Common myeloid progenitor, CD34-positive (primary cell): ENCODE results near the gene APBA1.

Experiments used
- CTCF ChIA-PET: fragments of 350-600 bp; sonication (Branson Sonifier 250); formaldehyde crosslinking; loops from one replicate; lab custom pipeline; 2021; ENCODE audit warnings: antibody characterized with exemption; lab: Charles Lee
- POLR2A ChIA-PET: fragments of 350-600 bp; sonication (Branson Sonifier 250); formaldehyde crosslinking; loops from one replicate; lab custom pipeline; 2021; ENCODE audit warnings: antibody characterized with exemption; lab: Charles Lee
- DNase-seq, 3 donors: peaks; one replicate each; pipeline versions ENCODE4 v3.0.0 to v3.0.0-alpha.2; 2013
- H3K27ac ChIP-seq, 2 experiments: 1 replicate in 1 of 2; 2 replicates in 1 of 2; pipeline ENCODE4 v1.7.0; 2013; ENCODE audit warnings: inconsistent platforms in 2 of 2, low read length in 2 of 2, mild to moderate bottlenecking in 2 of 2, low read depth in 1 of 2, moderate library complexity in 1 of 2; ENCODE audit not compliant: severe bottlenecking in 2 of 2, insufficient read depth in 1 of 2, poor library complexity in 1 of 2
- H3K27me3 ChIP-seq, 5 experiments: replicated peaks in 2 of 5; 1 replicate in 3 of 5; 2 replicates in 2 of 5; pipeline versions ENCODE4 v1.6.1 to v1.7.0; 2013; ENCODE audit warnings: low read length in 4 of 5, mild to moderate bottlenecking in 2 of 5, moderate library complexity in 2 of 5, inconsistent platforms in 1 of 5; ENCODE audit not compliant: insufficient read depth in 5 of 5, control insufficient read depth in 4 of 5
- H3K36me3 ChIP-seq, 4 experiments: 1 replicate in 2 of 4; 2 replicates in 2 of 4; pipeline versions ENCODE4 v1.6.1 to v1.7.0; 2013; ENCODE audit warnings: low read length in 3 of 4, control low read depth in 1 of 4, mild to moderate bottlenecking in 1 of 4; ENCODE audit not compliant: control insufficient read depth in 4 of 4, insufficient read depth in 4 of 4
- H3K4me1 ChIP-seq, 4 experiments: 1 replicate in 3 of 4; 2 replicates in 1 of 4; pipeline versions ENCODE4 v1.6.1 to v1.7.1; 2013; ENCODE audit warnings: low read length in 3 of 4, mild to moderate bottlenecking in 3 of 4, control low read depth in 1 of 4, inconsistent platforms in 1 of 4, moderate library complexity in 1 of 4; ENCODE audit not compliant: control insufficient read depth in 4 of 4, insufficient read depth in 4 of 4; ENCODE audit errors: control extremely low read depth in 1 of 4
- H3K4me3 ChIP-seq, 7 experiments: 1 replicate in 4 of 7; 2 replicates in 3 of 7; pipeline versions ENCODE4 v1.5.1 to v1.7.0; 2013; ENCODE audit warnings: mild to moderate bottlenecking in 7 of 7, low read length in 6 of 7, moderate library complexity in 6 of 7, inconsistent platforms in 2 of 7, low read depth in 2 of 7, control low read depth in 1 of 7; ENCODE audit not compliant: insufficient read depth in 4 of 7, control insufficient read depth in 1 of 7; ENCODE audit errors: extremely low read depth in 1 of 7
- H3K9me3 ChIP-seq, 5 experiments: 1 replicate in 4 of 5; 2 replicates in 1 of 5; pipeline versions ENCODE4 v1.6.1 to v1.7.1; 2013; ENCODE audit warnings: low read length in 4 of 5, mild to moderate bottlenecking in 2 of 5, inconsistent platforms in 1 of 5, low read depth in 1 of 5, moderate library complexity in 1 of 5; ENCODE audit not compliant: control insufficient read depth in 4 of 5, insufficient read depth in 2 of 5; ENCODE audit errors: control extremely low read depth in 1 of 5
- WGBS: methylation state at CpG from one replicate; pipeline ENCODE4 v1.1.5; 2013; ENCODE audit not compliant: insufficient coverage; 5-methylcytosine and 5-hydroxymethylcytosine counted together

APBA1 gene

GRCh38 chr9:69646810-69647209 lies 25.4 kb downstream of the APBA1 start:
- no peaks in the 10 kb centered on the region for H3K9me3 ChIP-seq
- ChIA-PET POLR2A (no interaction called here), CTCF (no interaction called here)
- no peaks in the 10 kb centered on the region for H3K36me3 ChIP-seq
- H3K4me1 ChIP-seq = no peaks in the 10 kb centered on the region
- no peaks in the 10 kb centered on the region for H3K27me3 ChIP-seq
- no peak overlapping the region for H3K4me3 ChIP-seq
- no peak for DNase-seq
- no peak overlapping the region for H3K27ac ChIP-seq
- WGBS = 95% methylated on average over 2 of the region's 3 CpGs

- no peak for DNase-seq
- CTCF ChIA-PET = interaction anchor here (0.6 kb wide), 1 partner anchor 288 kb away, joined by 5 read pairs; no protein-coding TSS in a partner anchor
- 88% methylated on average over 7 of the region's 10 CpGs for WGBS
- no peaks in the 10 kb centered on the region for H3K27me3 ChIP-seq
- POLR2A ChIA-PET = no interaction called here
- no peaks in the 10 kb centered on the region for H3K36me3 ChIP-seq
- no peak overlapping the region for H3K27ac ChIP-seq
- H3K4me3 ChIP-seq = no peak overlapping the region
- H3K9me3 ChIP-seq = no peaks in the 10 kb centered on the region
- no peaks in the 10 kb centered on the region for H3K4me1 ChIP-seq
Observed at GRCh38 chr9:69645488-69645887, 26.7 kb downstream of the APBA1 start.

- Histone ChIP-seq H3K27ac (no peak overlapping the region), H3K9me3 (no peaks in the 10 kb centered on the region), H3K4me3 (no peak overlapping the region), H3K27me3 (no peaks in the 10 kb centered on the region), H3K4me1 (no peaks in the 10 kb centered on the region), H3K36me3 (no peaks in the 10 kb centered on the region)
- CTCF ChIA-PET = interaction anchor here (1.5 kb wide), 1 partner anchor 18 kb away, joined by 3 read pairs; no protein-coding TSS in a partner anchor
- WGBS = 100% methylated on average over 1 of the region's 1 CpG
- DNase-seq = no peak
- POLR2A ChIA-PET = no interaction called here
Observed at GRCh38 chr9:69643098-69643497, 29.1 kb downstream of the APBA1 start.

GRCh38 chr9:69637817-69638200 lies 34.4 kb downstream of the APBA1 start:
- ChIA-PET CTCF (no interaction called here), POLR2A (no interaction called here)
- Histone ChIP-seq H3K4me1 (no peaks in the 10 kb centered on the region), H3K27ac (no peak overlapping the region), H3K4me3 (no peak overlapping the region), H3K9me3 (no peaks in the 10 kb centered on the region), H3K36me3 (no peaks in the 10 kb centered on the region), H3K27me3 (no peaks in the 10 kb centered on the region)
- DNase-seq = no peak

GRCh38 chr9:69637193-69637816 lies 34.9 kb downstream of the APBA1 start:
- Histone ChIP-seq H3K4me3 (no peak overlapping the region), H3K27me3 (no peaks in the 10 kb centered on the region), H3K27ac (no peak overlapping the region), H3K4me1 (no peaks in the 10 kb centered on the region), H3K36me3 (no peaks in the 10 kb centered on the region), H3K9me3 (no peaks in the 10 kb centered on the region)
- WGBS = no CpG with 5 or more reads among the region's 2 CpGs
- ChIA-PET CTCF (no interaction called here), POLR2A (no interaction called here)
- no peak for DNase-seq

- no peaks in the 10 kb centered on the region for H3K9me3 ChIP-seq
- ChIA-PET CTCF (no interaction called here), POLR2A (no interaction called here)
- WGBS = no CpG with 5 or more reads among the region's 1 CpG
- H3K27ac ChIP-seq = no peak overlapping the region
- no peaks in the 10 kb centered on the region for H3K36me3 ChIP-seq
- no peaks in the 10 kb centered on the region for H3K27me3 ChIP-seq
- H3K4me3 ChIP-seq = no peak overlapping the region
- no peak for DNase-seq
- H3K4me1 ChIP-seq = no peaks in the 10 kb centered on the region
Observed at GRCh38 chr9:69633716-69634115, 38.5 kb downstream of the APBA1 start.

- ChIA-PET CTCF (no interaction called here), POLR2A (no interaction called here)
- Histone ChIP-seq H3K4me1 (no peaks in the 10 kb centered on the region), H3K36me3 (no peaks in the 10 kb centered on the region), H3K27me3 (no peaks in the 10 kb centered on the region), H3K9me3 (peaks cover 0 to 2% (median 0%) of the 10 kb centered on the region in 5 experiments), H3K27ac (no peak overlapping the region), H3K4me3 (no peak overlapping the region)
- 61% methylated on average over 3 of the region's 3 CpGs for WGBS
- DNase-seq = no peak
Observed at GRCh38 chr9:69632768-69633167, 39.4 kb downstream of the APBA1 start.
